ENCODE data around the gene RASSF3.

Gene RASSF3

DNA sequence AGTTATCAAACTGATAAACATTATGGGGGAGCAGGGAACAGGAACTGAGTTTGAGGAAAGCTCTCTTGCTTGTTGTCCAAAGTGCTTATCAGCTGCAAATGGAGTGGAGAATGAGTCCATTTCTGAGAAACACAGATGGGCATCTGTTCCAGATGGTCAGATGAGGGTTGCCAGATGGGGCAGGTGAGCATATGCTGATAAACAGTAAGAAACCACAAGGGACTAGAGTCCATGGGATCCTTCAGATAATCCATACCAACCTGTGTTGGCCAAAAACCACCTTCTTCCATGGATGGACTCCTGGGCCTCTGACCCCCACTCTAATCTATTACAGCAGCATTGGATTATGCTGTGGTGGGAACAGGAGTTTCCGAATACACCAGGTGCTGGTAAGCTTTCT is 110.6 kb downstream of the RASSF3 start:
- POLR2A ChIA-PET = no interaction called here
- CTCF ChIA-PET = interaction anchor here (1.1 kb wide), 1 partner anchor 23 kb away, joined by 4 read pairs; no protein-coding TSS in a partner anchor
- no peak for DNase-seq (ENCODE audit: low read depth, low spot score)
- TF ChIP-seq, protein P1, sequence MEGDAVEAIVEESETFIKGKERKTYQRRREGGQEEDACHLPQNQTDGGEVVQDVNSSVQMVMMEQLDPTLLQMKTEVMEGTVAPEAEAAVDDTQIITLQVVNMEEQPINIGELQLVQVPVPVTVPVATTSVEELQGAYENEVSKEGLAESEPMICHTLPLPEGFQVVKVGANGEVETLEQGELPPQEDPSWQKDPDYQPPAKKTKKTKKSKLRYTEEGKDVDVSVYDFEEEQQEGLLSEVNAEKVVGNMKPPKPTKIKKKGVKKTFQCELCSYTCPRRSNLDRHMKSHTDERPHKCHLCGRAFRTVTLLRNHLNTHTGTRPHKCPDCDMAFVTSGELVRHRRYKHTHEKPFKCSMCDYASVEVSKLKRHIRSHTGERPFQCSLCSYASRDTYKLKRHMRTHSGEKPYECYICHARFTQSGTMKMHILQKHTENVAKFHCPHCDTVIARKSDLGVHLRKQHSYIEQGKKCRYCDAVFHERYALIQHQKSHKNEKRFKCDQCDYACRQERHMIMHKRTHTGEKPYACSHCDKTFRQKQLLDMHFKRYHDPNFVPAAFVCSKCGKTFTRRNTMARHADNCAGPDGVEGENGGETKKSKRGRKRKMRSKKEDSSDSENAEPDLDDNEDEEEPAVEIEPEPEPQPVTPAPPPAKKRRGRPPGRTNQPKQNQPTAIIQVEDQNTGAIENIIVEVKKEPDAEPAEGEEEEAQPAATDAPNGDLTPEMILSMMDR (IDR thresholded peaks at IDR 0.05; ENCODE audit: insufficient read depth, low read length, missing control alignments) = no peak
- H3K4me3 ChIP-seq (ENCODE audit: low read depth, low read length) = no peak overlapping the region

DNA sequence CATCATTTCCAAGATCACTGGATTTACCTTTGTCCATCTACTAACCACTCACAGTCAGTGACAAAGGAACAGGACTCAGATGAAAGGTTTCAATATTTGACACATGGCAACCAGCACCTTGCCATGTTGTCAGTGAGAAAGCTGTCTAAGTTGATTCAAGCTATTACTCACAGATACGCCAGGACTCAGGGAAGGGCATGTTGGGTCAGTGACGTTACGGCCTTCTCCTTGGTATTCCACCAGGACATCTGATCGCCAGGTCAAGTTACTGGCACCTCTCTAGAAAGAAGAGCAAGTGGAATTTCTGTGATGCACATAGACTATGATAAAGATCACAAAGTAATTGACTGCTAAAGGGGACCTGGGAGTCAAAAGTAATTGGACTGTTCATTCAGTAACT is 112.5 kb downstream of the RASSF3 start:
- H3K4me3 ChIP-seq (ENCODE audit: low read depth, low read length) = no peak overlapping the region
- TF ChIP-seq, protein P1 (IDR thresholded peaks at IDR 0.05; ENCODE audit: insufficient read depth, low read length, missing control alignments) = no peak
- ChIA-PET CTCF (interaction anchor here (1.4 kb wide), 1 partner anchor 25 kb away, joined by 5 read pairs; no protein-coding TSS in a partner anchor), POLR2A (no interaction called here)
- DNase-seq (ENCODE audit: low read depth, low spot score) = no peak

DNA sequence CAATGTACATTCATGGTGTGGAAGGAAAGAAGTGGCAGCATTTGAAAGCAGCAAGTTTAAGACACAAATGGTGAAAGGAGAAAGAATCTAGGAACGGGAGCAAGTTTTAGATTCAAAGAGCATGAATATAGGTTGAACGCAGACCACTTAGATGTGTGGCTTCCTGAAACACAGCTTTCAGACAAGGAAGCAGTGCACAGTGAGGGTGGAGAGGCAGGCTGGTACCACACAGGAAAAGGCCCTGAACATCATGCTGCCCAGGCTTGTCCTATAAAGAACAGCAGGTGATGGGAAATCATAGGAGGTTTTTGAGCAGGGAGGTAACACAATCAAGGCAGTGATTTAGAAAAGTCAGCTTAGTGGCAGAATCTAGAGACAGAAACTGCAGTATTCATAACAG is 113.3 kb downstream of the RASSF3 start:
- H3K4me3 ChIP-seq (ENCODE audit: low read depth, low read length) = no peak overlapping the region
- ChIA-PET CTCF (interaction anchor here (1.4 kb wide), 1 partner anchor 26 kb away, joined by 5 read pairs; no protein-coding TSS in a partner anchor), POLR2A (no interaction called here)
- no peak for DNase-seq (ENCODE audit: low read depth, low spot score)
- TF ChIP-seq, protein P1 (IDR thresholded peaks at IDR 0.05; ENCODE audit: insufficient read depth, low read length, missing control alignments) = no peak

DNA sequence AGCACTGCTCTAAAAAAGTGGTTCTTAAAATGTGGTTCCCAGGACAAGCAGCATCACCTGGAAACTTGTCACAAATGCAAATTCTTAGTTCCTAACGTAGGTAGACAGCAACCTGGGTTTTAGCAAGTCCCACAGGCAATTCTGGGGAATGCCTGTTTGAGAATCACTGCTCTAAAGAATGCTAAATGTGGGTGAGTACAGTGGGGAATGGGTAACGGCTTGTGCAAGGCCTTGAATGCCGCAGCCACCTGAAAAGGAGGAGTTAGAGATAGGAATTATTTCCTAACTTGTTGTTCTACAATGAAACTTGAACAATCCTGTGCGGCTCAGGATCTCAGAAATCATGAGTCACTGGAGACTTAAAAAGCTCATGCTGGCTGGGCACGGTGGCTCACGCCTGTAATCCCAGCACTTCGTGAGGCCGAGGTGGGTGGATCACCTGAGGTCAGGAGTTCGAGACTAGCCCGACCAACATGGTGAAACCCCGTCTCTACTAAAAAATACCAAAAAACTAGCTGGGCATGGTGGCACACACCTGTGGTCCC is 114.0 kb downstream of the RASSF3 start:
- ChIA-PET POLR2A (no interaction called here), CTCF (interaction anchor here (1.4 kb wide), 1 partner anchor 27 kb away, joined by 5 read pairs; no protein-coding TSS in a partner anchor)
- TF ChIP-seq, protein P1 (IDR thresholded peaks at IDR 0.05; ENCODE audit: insufficient read depth, low read length, missing control alignments) = no peak
- H3K4me3 ChIP-seq (ENCODE audit: low read depth, low read length) = no peak overlapping the region
- no peak for DNase-seq (ENCODE audit: low read depth, low spot score)

DNA sequence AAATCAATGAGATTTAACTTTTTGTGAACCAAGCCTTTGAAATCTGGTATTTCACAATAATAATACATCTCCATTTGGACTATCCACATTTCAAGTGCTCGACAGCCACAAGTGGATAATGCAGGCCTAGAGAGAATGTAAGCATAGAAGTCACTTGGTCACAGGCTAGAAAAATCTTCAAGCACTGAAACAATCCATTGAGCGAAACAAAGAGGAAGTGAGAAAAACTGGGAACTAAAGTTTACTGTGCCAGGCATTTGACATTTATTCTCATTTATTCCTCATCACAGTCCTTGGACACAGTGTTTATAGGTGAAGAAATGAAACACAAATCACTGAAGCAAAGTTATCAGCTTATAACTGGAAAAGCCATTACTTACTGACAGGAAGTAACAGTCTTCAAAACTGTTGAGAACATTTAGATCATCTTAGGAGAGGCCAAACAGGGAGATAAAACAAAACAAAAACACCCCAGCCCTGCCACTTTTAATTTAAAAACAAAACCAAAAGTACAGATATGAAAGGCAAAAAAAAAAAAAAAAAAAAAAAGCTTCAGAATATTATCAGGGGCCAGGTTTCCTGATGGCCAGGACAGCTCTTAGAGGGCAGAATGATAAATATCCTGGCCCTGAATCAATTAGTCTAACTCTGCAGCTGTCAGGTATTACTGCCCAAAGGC is 119.8 kb downstream of the RASSF3 start:
- ChIA-PET POLR2A (no interaction called here), CTCF (no interaction called here)
- H3K4me3 ChIP-seq (ENCODE audit: low read depth, low read length) = no peak overlapping the region
- TF ChIP-seq, protein P1 (IDR thresholded peaks at IDR 0.05; ENCODE audit: insufficient read depth, low read length, missing control alignments) = no peak
- DNase-seq (ENCODE audit: low read depth, low spot score) = no peak

DNA sequence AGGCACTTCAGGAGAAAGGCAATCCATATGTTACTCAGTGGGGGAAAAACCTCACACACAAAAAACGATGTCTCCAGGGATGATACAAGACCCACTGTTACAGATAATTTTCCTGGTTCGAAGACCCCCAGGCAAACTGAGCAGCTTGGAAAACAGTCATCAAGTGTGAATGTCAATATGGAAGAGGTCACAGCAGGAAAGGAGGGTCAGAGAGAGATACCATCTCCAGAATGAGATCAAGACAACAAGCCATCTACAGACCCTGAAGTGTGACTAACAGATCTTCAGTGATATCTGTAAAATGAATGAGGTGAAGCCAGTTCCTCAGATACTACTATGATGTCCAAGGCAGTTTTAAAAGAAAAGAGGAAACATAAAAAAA is 120.3 kb downstream of the RASSF3 start:
- TF ChIP-seq, protein P1 (IDR thresholded peaks at IDR 0.05; ENCODE audit: insufficient read depth, low read length, missing control alignments) = no peak
- no peak overlapping the region for H3K4me3 ChIP-seq (ENCODE audit: low read depth, low read length)
- ChIA-PET POLR2A (no interaction called here), CTCF (no interaction called here)
- DNase-seq (ENCODE audit: low read depth, low spot score) = no peak

All from AG04449 (cell line).